DMS153 treated with DMSO at 0.1 percent for 48 hours (cell line): ENCODE data around the gene RAB17.

ENCODE experiments used
- DNase-seq: peaks from one replicate; lab custom pipeline; 2025; ENCODE audit not compliant: unreplicated experiment; lab: John Stamatoyannopoulos, UW

RAB17 gene

DNA sequence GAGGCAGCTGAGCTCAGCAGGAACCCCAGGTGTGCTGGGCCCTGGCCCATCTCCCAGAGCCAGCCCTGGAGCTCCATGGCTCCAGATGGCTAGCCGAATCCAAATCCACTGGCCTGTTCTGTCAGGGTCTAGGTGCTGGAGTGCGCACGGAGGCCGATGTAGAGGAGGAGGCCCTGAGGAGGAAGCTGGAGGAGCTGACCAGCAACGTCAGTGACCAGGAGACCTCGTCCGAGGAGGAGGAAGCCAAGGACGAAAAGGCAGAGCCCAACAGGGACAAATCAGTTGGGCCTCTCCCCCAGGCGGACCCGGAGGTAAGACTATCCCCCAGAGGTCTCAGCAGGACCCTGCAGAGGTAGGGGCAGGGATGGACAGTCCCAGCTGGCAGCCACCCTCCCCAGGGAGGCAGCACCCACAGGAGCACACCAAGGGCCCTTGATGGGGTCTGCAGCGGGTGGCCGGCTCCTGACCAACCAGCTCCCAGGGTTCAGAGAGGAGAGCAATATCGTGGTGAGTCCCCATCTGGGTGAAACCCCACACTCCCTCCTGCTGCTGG is 50.2 kb downstream of the RAB17 start:
- DNase-seq: no peak

DNA sequence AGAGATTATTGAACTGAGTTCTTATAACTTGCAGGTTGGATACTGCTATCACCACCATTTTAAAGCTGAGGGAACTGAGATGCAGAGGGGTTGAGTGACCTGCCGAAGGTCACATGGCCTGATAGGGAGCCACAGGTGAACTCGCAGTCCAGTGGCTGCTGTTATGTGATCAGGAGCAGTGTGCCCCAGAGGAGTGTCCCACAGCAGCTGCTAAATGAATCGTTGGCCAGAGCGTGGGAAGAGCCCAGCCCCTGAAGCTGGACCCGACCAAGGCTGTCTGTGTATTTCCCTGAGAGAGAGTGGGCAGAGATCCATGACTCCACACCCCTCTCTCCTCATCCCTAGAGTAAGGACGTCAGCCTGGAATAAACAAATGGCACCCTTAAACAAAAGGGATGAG is 50.9 kb downstream of the RAB17 start:
- DNase-seq: no peak

DNA sequence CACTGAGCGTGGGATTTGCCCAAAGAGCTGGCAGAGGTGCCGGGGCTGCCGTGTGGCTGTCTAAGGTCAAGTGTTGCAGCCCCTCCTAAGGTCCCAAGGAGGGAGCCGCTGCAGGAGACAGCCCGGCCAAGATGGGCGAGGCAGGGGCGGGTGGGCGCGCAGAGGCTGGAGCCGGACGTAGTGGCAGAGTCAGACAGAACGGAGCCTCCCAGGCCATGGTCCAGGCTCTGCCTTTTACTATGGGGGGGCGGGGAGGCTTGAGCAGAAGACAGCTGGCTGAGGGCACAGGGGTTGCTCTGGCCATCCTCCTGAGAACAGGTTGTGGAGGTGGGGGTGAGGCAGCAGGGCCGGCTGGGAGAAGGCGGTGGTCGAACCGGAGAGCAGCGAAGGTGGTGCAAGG is 51.6 kb downstream of the RAB17 start:
- no peak for DNase-seq

DNA sequence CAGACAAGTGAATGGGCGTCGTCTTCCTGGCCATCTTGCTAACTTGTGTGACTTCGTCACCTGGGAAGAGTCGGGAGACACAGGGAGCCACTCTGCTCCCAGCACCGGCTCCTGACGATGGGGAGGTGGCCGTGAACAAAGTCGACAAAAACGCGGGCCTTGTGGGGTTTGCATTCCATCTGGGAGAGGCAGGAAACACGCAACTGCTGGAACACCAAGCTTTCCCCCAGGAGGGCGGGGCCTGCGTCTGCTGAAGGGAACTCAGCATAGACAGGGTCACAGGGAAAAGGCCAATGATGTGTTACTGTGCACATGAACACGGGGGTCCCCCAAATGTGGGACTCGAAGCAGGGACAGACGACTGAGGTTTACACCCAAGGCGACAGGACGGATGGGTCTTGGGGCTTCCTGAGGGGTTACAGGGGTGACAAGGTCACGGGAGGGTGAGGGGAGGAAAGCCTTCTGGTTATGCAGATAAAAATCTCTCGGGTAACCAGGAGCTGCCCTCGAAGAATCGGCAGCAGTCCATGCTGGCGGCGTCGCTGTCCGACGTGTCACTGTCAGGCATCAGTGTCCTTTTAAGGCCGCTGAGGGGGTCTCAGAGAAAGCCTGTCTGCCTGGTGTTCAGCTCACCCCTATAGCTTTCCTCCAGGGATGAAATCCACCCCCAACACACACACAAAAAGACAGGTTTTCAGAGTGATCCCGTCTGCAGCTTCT is 52.4 kb downstream of the RAB17 start:
- DNase-seq: no peak

DNA sequence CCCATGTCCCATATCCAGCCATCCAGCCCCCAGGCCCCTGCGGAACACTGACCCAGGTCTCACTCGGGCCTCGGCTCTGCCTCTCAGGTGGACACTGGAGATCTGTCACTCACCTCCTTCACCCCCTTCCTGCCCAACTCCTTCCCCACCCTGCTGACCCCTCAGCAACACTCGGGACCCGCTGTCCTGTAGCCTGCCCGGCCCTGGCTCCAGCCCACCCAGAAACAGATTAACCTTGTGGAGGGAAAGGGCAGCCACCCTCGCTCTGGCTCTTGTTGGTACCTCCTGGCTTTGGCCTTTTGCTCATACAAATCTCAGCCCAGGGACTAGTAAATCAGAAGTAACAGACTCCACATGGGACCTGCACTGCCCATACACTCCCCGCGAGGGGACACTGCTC is 53.9 kb downstream of the RAB17 start:
- no peak for DNase-seq

DNA sequence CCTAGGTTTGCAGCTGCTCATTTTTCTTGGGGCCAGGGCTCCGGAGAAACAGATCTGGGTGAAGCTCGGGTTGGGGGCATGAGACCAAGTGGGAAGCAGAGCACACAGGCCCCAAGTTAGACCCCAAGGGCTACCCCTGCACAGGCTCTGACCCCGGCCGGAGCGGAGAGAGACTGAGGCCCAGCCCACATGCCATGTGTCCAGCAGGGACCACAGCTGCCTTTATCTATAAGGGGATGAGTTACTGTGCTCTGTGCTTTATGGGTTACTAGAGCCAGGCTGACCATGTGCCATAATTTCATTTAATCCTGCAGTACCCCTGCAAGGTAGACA is 54.5 kb downstream of the RAB17 start:
- no peak for DNase-seq

DNA sequence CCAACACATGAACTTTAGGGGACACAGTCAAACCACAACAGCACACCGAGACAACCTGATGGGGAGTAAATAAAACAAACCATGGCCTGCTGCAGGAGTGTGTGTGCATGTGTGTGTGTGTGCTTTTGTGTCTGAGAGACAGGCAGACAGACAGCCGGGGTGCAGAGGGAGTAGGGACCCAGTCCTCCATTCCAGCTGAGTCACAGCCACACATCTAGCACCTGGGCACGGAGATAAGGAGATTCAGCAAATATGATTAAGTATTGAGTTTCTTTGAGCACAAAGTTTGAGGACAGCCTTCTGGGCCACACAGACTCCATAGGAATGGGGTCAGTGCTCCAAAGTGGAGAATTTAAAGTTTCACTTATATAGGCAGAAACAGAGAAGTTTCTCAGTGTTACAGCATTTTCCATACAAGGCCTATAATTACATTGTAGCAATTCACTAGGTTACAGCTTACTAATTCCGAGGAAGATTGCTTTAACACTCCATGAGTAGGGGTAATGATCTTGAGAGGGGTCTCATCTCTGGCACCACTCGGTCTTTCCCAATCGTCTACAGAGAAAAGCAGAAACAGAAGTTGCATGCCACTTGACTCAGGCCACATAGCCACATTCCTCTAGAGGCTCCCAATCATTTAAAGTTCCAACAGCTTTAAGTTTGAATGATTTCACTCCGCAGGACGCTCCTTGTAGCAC is 55.0 kb downstream of the RAB17 start:
- DNase-seq: no peak

DNA sequence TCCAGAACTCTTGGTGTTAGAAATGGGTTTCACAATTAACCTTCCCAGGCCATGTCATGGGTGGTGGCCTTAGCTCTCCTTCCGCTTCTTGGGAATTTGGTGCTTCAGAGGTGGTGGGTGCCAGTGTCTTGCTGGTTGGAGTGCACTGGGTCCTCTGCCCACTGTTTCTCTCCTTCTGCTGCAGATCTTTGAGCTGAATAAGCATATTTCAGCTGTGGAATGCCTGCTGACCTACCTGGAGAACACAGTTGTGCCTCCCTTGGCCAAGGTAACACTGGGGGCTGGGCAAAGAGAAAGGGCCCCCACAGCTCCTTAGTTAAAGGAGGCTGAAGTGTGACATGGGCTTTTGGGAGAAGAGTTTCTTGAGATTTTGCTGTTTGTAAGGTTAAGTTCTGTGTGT is 56.2 kb downstream of the RAB17 start:
- DNase-seq: no peak

DNA sequence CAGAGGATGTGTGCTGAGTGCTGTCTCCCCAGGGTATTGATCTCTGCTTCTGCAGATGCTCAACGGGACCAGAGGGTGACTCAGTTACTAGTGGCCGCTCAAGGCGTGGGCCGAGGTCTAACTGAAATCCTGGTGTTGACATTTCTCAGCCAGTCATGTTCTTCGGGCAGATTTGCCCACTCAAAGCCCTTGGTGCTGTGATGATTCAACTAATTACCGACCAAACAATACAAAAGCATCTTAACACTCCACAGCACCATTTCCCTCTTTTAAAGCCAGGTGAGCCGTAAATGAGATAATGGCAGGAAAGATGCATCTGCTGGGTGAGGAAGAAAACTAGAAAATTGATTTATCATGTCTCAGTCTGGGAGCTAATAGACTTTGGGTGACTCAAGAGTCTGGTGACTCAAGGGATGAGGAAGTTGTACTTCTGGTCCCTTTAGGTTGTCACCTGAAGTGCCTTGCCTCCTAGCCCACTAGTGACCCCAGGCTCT is 56.8 kb downstream of the RAB17 start:
- DNase-seq: peak; percentile 55

DNA sequence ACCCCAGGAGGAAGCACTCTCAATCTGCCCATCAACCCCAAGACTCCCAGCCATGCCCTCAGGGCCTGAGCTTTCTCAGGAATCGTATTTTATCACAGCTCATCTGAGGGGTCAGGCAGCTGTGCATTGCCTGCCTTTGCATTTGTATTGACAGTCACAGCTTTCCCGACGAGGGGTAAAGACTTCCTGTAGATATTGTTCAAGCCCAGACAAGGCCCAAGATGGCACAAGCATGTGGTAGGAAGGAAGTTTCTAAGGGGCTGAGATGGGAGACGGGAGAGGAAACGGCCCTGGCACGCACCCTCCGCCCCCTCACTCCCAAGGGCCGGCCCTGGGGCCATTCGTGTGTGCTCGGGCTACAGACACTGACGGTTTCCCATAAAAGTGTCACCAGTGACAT is 58.4 kb downstream of the RAB17 start:
- no peak for DNase-seq

DNA sequence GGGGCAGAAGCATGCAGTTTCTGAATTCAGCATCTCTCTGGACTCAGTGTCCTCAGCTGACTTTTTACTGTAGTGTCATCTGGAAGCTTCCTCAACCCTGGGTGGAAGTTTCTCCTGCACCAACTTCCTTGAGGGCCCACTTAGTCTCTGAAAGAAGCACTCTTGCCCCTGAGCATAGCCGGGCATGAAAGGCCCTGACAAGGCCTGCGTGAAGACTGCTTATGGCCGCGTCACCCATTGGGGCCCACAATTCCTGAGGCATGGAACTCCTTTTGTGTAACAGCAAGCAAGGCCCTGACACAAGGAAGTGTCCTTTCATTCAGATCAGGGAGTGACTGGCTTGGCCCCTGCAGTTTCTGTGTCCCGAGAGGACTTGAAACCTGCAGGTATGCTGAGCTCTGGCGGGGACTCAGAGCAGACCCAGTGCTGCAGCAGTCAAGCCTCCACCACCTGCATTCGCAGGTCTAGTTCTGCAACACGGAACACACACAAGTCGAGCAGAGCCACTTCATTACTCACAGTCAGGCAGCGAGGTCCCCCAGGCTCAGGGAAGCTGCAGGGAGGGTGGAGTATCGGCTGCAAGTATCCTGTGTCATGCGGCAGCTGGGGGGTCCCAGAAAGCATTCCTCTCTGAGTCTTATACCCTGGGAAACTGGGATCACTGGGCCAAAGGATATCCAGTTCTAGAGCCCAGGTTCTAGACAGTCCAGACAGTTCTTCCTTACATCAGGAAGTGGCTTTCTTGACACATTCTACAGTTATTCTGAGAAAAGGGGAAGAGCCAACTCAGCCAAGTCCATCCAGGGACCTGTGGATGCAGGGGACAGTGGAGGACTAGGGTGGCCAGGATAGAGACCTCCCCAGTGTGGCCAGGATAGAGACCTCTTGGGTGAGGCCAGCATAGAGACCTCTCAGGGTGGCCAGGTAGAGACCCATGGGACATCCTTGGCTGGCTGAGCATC is 59.8 kb downstream of the RAB17 start:
- DNase-seq: no peak

DNA sequence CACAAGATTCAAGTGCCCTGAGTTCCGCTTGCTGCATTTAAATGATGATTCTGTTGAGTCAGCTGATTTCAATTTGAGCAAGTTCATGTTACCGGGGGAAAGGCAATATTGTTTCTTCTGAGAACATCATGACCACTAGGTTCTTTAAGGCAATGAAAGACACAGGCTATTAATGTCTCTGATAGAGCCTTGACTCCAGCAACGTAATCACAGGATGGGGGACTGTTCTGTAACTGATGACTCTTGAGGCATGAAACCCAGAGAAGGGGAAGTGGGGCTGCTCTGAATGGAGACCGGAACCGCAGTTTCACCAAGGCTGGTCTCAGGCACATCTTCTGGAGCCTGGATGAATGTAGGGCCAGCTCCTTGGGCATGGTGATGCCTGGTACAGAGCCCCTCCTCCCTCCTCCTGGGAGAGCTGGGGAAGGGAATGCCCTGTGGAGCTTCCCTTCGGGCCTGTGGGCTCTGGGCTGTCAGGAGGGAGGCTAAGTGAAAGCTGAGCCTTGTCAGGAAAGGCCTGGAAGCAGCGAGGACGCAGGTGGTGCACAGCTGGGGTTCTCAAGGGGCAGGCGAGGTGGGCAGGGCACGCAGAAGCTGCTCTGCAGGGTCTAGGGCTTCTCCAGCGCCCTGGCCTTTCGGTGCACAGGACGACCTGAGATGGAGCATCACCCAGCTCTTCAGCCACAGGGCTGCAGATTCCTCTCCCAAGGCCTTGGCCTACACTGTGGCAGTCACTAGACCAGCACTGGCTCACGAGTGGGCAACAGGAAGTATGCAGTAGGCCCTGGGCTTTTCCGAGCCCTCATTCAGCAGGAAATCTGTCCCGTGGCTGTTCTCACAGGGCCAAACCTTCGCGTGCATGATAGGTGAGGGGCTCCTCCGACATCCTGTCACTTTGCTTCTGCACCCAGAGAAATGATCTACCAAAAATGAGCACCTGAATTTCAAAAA is 60.8 kb downstream of the RAB17 start:
- DNase-seq: no peak

DNA sequence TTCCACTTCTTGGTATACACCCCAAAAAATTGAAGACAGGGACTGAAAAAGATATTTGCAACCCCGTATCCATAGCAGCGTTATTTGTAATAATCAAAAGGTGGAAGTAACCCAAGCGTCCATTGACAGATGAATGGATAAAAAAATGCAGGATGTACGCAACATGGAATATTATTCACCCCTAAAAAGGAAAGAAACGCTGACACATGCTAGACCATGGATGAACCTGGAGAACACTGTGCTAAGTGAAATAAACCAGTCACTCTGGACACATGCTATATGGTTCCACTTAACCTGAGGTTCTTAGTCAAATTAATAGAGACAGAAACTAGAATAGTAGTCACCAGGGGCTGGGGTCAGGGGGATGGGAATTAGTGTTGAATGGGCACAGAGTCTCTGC is 62.8 kb downstream of the RAB17 start:
- no peak for DNase-seq

DNA sequence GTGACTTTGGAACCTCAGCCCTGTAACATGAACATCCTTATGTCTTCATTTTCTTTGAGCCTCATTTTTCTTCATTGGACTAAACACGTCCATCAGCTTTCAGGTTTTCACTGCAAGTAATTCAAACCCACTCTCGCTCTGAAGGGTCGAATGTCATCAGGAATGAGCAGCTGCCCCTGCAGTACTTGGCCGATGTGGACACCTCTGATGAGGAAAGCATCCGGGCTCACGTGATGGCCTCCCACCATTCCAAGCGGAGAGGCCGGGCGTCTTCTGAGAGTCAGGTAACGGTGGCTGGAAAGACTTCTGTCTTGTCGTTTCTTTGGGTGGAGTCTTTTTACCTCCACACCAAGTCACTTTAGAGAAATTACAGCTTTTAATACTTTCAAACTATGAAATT is 63.3 kb downstream of the RAB17 start:
- no peak for DNase-seq

DNA sequence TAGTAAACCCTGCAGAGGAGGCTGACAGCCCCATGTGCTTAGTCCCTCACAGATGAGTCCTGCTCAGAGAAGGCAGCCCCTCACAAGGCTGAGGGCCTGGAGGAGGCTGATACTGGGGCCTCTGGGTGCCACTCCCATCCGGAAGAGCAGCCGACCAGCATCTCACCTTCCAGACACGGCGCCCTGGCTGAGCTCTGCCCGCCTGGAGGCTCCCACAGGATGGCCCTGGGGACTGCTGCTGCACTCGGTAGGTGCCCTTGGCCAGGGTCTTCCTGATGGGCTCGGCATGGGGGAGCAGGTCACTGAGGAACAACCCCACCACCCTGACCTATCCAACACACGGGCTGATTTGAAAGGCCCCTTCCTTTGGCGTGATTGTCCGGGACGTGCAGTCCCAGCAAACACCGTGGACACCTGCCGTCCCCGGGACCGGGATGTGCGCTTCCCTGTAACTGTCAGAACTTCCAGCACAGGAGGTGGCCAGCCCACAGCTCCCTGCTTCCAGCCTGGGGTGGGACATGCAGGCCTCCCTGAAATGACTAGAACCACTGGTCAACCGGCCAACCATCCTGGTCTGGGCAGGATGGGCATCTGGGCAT is 64.9 kb downstream of the RAB17 start:
- DNase-seq: no peak

DNA sequence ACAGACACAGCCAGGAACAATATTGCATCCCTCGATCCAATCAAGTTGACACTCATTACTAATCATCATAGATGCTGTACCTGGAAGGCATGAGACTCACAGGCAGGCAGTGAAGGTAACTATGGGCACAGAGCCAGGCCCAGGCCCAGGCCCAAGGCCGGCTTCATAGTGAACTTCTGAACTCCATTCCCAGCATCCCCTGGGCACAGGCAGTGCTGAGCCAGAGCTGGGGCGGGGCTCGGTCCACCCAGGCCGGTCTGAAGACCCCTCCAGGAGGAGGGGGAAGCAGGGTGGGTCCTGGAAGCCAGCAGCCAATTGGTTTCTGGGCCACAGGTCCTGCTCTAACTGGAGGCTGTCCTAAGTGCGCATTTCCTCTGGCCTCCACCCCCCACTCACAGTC is 65.9 kb downstream of the RAB17 start:
- DNase-seq: no peak
